GM19240 (cell line): ENCODE measurements around the gene SAA1.
"Not testable (repeated sequence)": the region's sequence is repeated elsewhere in the genome, so short reads cannot be mapped to it uniquely, and the experiment has no call there.

Experiments used
- DNase-seq: peaks from one replicate; pipeline ENCODE4 v3.0.0; 2011; ENCODE audit warnings: low spot score; ENCODE audit not compliant: insufficient read length

Gene SAA1

GRCh38 chr11:18265949-18266348 is at the start of gene SAA1:
SAA1 (plus strand) TSS chr11:18266264; CDS start chr11:18266888, 624 bp downstream.
- no peak for DNase-seq

- no peak for DNase-seq
Measured at GRCh38 chr11:18221274-18221876, 44.7 kb upstream of the SAA1 start.

- DNase-seq, result no peak
Measured at GRCh38 chr11:18222814-18223421, 43.1 kb upstream of the SAA1 start.

- DNase-seq, result no peak
Measured at GRCh38 chr11:18223591-18224387, 42.3 kb upstream of the SAA1 start.

- no peak for DNase-seq
Measured at GRCh38 chr11:18225913-18226312, 40.2 kb upstream of the SAA1 start.

GRCh38 chr11:18229501-18229900 is 36.6 kb upstream of the SAA1 start:
- no peak for DNase-seq

GRCh38 chr11:18230859-18231258 is 35.2 kb upstream of the SAA1 start:
- DNase-seq, result no peak

- DNase-seq, result no peak
Measured at GRCh38 chr11:18233912-18234311, 32.2 kb upstream of the SAA1 start.

GRCh38 chr11:18235394-18236334 is 30.4 kb upstream of the SAA1 start:
- DNase-seq, result no peak

- no peak for DNase-seq
Measured at GRCh38 chr11:18236664-18237356, 29.3 kb upstream of the SAA1 start, which contains the start of gene SAA4. SAA4 (minus strand) TSS chr11:18236802; CDS start chr11:18235926, 876 bp downstream.

- no peak for DNase-seq
Measured at GRCh38 chr11:18239655-18240054, 26.4 kb upstream of the SAA1 start.

- DNase-seq, result no peak
Measured at GRCh38 chr11:18243783-18244362, 22.2 kb upstream of the SAA1 start.

GRCh38 chr11:18245396-18245795 is 20.7 kb upstream of the SAA1 start:
- no peak for DNase-seq

- DNase-seq, result peak; percentile 61
Measured at GRCh38 chr11:18246379-18247190, 19.5 kb upstream of the SAA1 start.

GRCh38 chr11:18247191-18247581 is 18.9 kb upstream of the SAA1 start:
- DNase-seq, result not testable (repeated sequence)

GRCh38 chr11:18248561-18248960 is 17.5 kb upstream of the SAA1 start, which contains the start of gene SAA2:
SAA2 (minus strand) TSS chr11:18248668; CDS start chr11:18248011, 657 bp downstream.
- no peak for DNase-seq

GRCh38 chr11:18253233-18253632 is 12.8 kb upstream of the SAA1 start:
- DNase-seq, result no peak

GRCh38 chr11:18253778-18254338 is 12.2 kb upstream of the SAA1 start:
- DNase-seq, result no peak

- no peak for DNase-seq
Measured at GRCh38 chr11:18254781-18255361, 11.2 kb upstream of the SAA1 start.
